ENCODE data around the gene LPA.
"Not testable (repeated sequence)": the region's sequence is repeated elsewhere in the genome, so short reads cannot be mapped to it uniquely, and the experiment has no call there.

LPA gene

DNA sequence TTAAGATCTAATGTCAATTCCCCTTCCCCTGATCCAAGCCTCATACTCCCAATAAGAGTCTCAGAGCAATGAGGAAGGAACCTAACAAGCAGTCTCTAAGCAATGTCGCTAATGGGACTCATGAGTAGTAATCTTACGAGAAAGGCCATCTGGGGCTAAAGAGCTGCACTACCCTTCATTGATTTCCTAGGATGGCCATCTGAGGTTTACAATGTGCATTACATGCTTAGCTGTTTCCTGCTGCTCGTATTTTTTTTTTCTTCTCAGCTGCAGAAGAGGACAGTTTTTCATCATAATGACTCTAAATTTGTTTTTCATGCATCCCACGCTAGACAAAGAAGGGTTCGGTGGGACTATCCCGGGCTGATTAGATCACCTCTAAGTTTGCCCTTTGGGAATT lies 119.3 kb downstream of the LPA start:
- Histone ChIP-seq H3K9ac (ENCODE audit: low read length) (no peak overlapping the region), H3K27me3 (ENCODE audit: control insufficient read depth, insufficient read depth, low read length) (peaks cover 19% of the 10 kb centered on the region), H3K4me3 (ENCODE audit: low read depth, low read length) (no peak overlapping the region), H3K4me1 (ENCODE audit: control insufficient read depth, insufficient read depth, low read length) (no peaks in the 10 kb centered on the region), H3K27ac (ENCODE audit: low read depth, low read length) (no peak overlapping the region), H3K9me3 (ENCODE audit: control insufficient read depth, insufficient read depth, low read depth, low read length) (peaks cover 4% of the 10 kb centered on the region; the same call in 1 of the 2 replicates), H3K36me3 (ENCODE audit: control insufficient read depth, insufficient read depth, low read length) (no peaks in the 10 kb centered on the region)

DNA sequence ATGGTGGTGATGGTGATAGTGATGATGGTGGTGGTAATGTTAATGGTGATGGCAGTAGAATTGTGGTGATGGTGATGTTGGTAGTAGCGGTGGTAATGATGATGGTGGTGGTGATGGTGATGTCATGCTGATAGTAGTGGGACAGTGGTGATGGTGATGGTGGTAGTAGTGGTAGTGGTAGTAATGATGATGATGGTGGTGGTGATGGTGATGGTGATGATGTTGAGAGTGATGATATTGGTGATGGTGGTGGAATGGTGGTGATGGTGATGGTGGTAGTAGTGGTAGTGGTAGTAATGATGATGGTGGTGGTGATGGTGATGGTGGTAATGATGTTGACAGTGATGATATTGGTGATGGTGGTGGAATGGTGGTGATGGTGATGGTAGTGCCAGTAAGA lies 128.8 kb downstream of the LPA start:
- Histone ChIP-seq H3K27ac (ENCODE audit: low read depth, low read length) (no peak overlapping the region), H3K36me3 (ENCODE audit: control insufficient read depth, insufficient read depth, low read length) (no peaks in the 10 kb centered on the region), H3K4me1 (ENCODE audit: control insufficient read depth, insufficient read depth, low read length) (no peaks in the 10 kb centered on the region), H3K9me3 (ENCODE audit: control insufficient read depth, insufficient read depth, low read depth, low read length) (no peaks in the 10 kb centered on the region), H3K27me3 (ENCODE audit: control insufficient read depth, insufficient read depth, low read length) (peaks cover 14% of the 10 kb centered on the region; the same call in 1 of the 2 replicates), H3K9ac (ENCODE audit: low read length) (no peak overlapping the region), H3K4me3 (ENCODE audit: low read depth, low read length) (no peak overlapping the region)

DNA sequence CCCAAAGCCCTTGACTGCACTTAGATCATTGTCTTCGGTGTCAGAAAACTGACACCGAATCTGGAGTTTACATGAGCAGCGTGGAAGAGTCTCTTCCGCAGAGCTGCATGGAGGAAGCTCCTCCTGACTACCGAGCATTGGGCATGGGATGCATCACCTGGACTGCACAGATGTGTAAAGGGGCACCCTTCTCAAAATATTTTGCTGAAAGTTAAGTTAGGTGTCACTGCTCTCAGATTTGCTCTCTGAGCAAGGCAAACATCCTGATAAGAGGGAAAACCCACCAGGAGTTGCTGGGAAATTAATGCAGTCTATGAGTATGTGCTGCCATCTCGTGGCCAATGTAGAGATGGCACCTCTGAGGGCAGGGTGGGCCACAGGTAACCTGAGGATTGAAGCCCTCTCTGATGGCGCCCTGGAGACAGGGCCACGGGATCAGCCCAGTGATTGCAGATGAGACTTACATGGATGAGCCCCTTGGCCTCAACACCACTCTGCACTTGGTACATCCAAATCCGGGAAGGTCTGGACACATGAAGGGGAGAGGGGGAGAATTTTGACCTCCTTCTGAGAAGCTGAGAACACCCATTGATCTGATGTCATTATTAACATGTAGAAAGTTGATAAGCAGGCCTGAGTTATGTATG lies 129.9 kb downstream of the LPA start:
- no peaks in the 10 kb centered on the region for H3K4me1 ChIP-seq (ENCODE audit: control insufficient read depth, insufficient read depth, low read length)
- H3K4me3 ChIP-seq (ENCODE audit: low read depth, low read length), result peak overlapping the region; percentile 43
- no peaks in the 10 kb centered on the region for H3K9me3 ChIP-seq (ENCODE audit: control insufficient read depth, insufficient read depth, low read depth, low read length)
- no peaks in the 10 kb centered on the region for H3K36me3 ChIP-seq (ENCODE audit: control insufficient read depth, insufficient read depth, low read length)
- H3K27me3 ChIP-seq (ENCODE audit: control insufficient read depth, insufficient read depth, low read length), result peaks cover 14% of the 10 kb centered on the region; the same call in 1 of the 2 replicates
- no peak overlapping the region for H3K9ac ChIP-seq (ENCODE audit: low read length)
- H3K27ac ChIP-seq (ENCODE audit: low read depth, low read length), result no peak overlapping the region

DNA sequence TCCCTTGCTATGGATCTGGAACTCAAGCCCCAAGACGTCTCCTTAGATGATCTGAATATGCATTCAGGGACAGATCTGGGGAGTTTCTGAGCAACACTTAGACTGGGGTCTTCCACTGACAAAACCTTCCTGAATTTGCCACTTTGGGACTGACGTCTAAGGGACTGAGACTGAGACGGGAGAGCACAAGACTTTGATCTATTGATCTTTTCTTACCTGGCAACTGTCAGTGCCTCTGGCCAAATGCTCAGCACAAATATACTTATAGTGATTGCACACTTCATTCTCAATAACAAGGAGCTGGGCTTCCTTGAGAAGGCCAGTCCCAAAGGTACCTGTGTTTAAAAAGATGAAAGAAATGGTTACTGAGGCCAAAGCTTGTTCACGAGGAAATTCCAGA lies 131.8 kb downstream of the LPA start:
- Histone ChIP-seq H3K27ac (ENCODE audit: low read depth, low read length) (no peak overlapping the region), H3K36me3 (ENCODE audit: control insufficient read depth, insufficient read depth, low read length) (no peaks in the 10 kb centered on the region), H3K4me1 (ENCODE audit: control insufficient read depth, insufficient read depth, low read length) (no peaks in the 10 kb centered on the region), H3K9ac (ENCODE audit: low read length) (no peak overlapping the region), H3K27me3 (ENCODE audit: control insufficient read depth, insufficient read depth, low read length) (peaks cover 8% of the 10 kb centered on the region; the same call in 1 of the 2 replicates), H3K4me3 (ENCODE audit: low read depth, low read length) (no peak overlapping the region), H3K9me3 (ENCODE audit: control insufficient read depth, insufficient read depth, low read depth, low read length) (no peaks in the 10 kb centered on the region)

DNA sequence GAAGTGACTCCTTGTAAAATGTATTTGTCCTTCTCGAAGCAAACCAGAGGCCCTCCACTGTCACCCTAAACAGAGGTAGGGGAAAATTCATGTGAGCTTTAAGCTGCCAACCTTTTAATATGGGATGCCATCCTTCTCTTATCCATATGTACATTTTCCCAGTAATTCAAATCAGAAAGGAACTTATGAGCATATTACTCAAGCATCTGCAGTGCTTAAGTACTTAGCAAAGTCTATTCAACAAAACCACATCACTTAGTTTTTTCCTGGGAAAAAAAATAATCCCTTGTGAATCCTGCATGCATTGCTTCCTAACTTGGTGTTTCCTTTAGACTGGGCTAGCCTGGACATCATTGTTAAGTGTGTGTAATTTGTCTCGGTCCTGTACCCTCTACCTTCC lies 132.2 kb downstream of the LPA start:
- Histone ChIP-seq H3K4me3 (ENCODE audit: low read depth, low read length) (no peak overlapping the region), H3K4me1 (ENCODE audit: control insufficient read depth, insufficient read depth, low read length) (no peaks in the 10 kb centered on the region), H3K9ac (ENCODE audit: low read length) (no peak overlapping the region), H3K36me3 (ENCODE audit: control insufficient read depth, insufficient read depth, low read length) (no peaks in the 10 kb centered on the region), H3K27ac (ENCODE audit: low read depth, low read length) (no peak overlapping the region), H3K9me3 (ENCODE audit: control insufficient read depth, insufficient read depth, low read depth, low read length) (no peaks in the 10 kb centered on the region), H3K27me3 (ENCODE audit: control insufficient read depth, insufficient read depth, low read length) (peaks cover 8% of the 10 kb centered on the region; the same call in 1 of the 2 replicates)

DNA sequence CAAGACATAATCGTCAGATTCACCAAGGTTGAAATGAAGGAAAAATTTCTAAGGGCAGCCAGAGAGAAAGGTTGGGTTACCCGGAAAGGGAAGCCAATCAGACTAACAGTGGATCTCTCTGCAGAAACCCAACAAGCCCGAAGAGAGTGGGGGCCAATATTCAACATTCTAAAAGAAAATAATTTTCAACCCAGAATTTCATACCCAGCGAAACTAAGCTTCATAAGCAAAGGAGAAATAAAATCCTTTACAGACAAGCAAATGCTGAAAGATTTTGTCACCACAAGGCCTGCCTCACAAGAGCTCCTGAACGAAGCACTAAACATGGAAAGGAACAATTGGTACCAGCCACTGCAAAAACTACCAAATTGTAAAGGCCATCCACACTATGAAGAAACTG lies 134.6 kb downstream of the LPA start:
- H3K4me3 ChIP-seq (ENCODE audit: low read depth, low read length); H3K36me3 ChIP-seq (ENCODE audit: control insufficient read depth, insufficient read depth, low read length); H3K27me3 ChIP-seq (ENCODE audit: control insufficient read depth, insufficient read depth, low read length); H3K9ac ChIP-seq (ENCODE audit: low read length); H3K27ac ChIP-seq (ENCODE audit: low read depth, low read length); H3K9me3 ChIP-seq (ENCODE audit: control insufficient read depth, insufficient read depth, low read depth, low read length); H3K4me1 ChIP-seq (ENCODE audit: control insufficient read depth, insufficient read depth, low read length): not testable (repeated sequence)

DNA sequence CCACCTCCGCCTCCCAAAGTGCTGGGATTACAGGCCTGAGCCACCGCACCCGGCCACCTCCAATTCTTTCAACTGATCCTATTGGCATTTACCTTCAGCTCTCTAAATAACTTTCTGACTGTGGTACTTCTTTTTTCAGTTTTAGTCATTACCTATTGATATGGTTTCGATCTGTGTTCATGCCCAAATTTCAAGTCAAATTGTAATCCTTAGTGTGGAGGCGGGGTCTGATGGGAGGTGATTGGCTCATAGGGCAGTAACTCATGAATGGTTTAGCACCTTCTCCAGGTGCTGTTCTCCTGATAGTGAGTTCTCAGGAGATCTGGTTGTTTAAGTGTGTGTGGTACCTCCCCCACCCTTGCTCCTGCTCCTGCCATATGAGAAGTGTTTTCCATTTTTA lies 140.9 kb downstream of the LPA start:
- Histone ChIP-seq H3K4me3 (ENCODE audit: low read depth, low read length) (no peak overlapping the region), H3K27me3 (ENCODE audit: control insufficient read depth, insufficient read depth, low read length) (0 out of 2 replicates have a peak, but pooled peaks cover 5% of the 10 kb centered on the region), H3K36me3 (ENCODE audit: control insufficient read depth, insufficient read depth, low read length) (no peaks in the 10 kb centered on the region), H3K9ac (ENCODE audit: low read length) (no peak overlapping the region), H3K4me1 (ENCODE audit: control insufficient read depth, insufficient read depth, low read length) (peaks cover 14% of the 10 kb centered on the region), H3K9me3 (ENCODE audit: control insufficient read depth, insufficient read depth, low read depth, low read length) (no peaks in the 10 kb centered on the region), H3K27ac (ENCODE audit: low read depth, low read length) (no peak overlapping the region)

DNA sequence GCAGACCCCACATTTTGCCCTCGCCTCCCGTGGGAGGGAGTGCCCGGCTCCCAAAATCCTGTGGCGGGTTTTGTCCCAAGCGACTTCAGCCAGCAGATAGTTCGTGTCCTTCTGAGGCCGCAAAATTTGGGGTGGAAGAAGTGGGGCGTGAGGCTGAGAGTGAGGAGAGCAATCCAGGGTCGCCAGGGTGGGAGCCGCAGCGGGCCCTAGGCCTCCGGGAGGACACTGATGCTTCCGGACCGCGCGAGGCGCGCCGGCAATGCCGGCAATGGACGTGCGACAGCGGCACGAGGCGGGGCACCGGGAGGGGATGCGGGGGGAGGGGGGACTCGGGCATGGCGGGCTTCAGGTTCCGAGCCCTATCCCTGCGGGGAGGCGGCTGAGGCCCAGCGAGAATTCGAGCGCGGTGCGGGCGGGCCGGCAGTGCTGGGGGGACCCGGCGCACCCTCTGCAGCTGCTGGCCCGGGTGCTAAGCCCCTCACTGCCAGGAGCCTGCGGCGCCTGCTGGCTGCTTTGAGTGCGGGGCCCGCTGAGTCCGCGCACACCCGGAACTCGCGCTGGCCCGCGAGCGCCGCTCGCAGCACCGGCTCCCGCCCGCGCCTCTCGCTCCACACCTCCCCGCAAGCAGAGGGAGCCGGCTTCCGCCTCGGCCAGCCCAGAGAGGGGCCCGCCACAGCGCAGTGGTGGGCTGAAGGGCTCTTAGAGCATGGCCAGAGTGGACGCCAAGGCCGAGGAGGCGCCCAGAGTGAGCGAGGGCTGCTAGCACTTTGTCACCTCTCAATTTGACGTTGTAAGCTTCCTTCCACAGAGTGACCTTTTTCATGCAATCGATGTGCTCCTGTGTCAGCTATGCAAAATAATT lies 143.8 kb downstream of the LPA start:
- no peaks in the 10 kb centered on the region for H3K9me3 ChIP-seq (ENCODE audit: control insufficient read depth, insufficient read depth, low read depth, low read length)
- peak overlapping the region; percentile 72 for H3K4me3 ChIP-seq (ENCODE audit: low read depth, low read length)

DNA sequence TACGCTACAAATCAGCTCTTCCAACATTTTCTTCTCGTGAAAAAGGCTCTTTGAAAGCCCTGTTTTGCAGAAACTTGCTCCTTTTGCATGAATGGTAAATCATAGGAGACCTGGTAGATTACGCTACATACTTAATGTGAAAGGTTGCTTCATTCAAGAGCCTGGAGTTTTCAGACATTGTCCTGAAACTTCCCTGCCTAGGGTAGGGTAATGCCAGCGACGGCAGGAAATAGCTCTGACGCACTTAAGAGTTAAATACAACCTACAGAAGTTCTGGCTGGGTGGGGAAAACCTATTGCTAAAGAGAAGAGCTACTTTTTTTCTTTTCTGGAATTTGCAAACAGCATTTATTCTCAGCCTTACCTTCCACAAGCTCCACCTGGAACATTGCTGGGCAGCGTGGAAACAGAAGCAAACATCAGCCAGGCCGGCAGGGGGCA lies 144.5 kb downstream of the LPA start:
- Histone ChIP-seq H3K27ac (ENCODE audit: low read depth, low read length) (no peak overlapping the region), H3K36me3 (ENCODE audit: control insufficient read depth, insufficient read depth, low read length) (no peaks in the 10 kb centered on the region), H3K4me1 (ENCODE audit: control insufficient read depth, insufficient read depth, low read length) (peaks cover 14% of the 10 kb centered on the region), H3K9ac (ENCODE audit: low read length) (peak overlapping the region; percentile 81), H3K9me3 (ENCODE audit: control insufficient read depth, insufficient read depth, low read depth, low read length) (no peaks in the 10 kb centered on the region), H3K27me3 (ENCODE audit: control insufficient read depth, insufficient read depth, low read length) (0 out of 2 replicates have a peak, but pooled peaks cover 5% of the 10 kb centered on the region), H3K4me3 (ENCODE audit: low read depth, low read length) (peak overlapping the region; percentile 72)

More for the DNA sequence above, 143.8 kb downstream of the LPA start:
- Histone ChIP-seq H3K4me1 (ENCODE audit: control insufficient read depth, insufficient read depth, low read length) (peaks cover 14% of the 10 kb centered on the region), H3K27ac (ENCODE audit: low read depth, low read length) (no peak overlapping the region), H3K9ac (ENCODE audit: low read length) (peak overlapping the region; percentile 81), H3K36me3 (ENCODE audit: control insufficient read depth, insufficient read depth, low read length) (no peaks in the 10 kb centered on the region), H3K27me3 (ENCODE audit: control insufficient read depth, insufficient read depth, low read length) (0 out of 2 replicates have a peak, but pooled peaks cover 5% of the 10 kb centered on the region)

DNA sequence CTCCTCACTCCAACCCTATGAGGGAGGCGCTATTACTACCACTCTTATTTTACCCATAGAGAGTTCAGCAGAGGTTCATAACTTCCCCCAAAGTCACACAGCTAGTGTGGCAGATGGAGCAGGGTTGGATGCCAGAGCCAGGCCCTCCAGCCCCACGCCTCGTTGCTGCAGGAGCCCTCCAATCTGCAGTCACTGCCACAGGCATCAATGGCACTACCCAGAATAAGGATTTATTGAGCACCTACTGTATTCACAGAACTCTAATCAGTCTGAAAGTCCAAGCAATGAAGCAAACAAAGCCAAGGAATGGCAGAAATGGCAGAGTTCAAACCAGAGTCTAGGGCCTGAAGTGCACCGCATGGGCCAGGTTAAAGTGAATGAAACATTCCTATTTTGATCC lies 144.9 kb downstream of the LPA start:
- Histone ChIP-seq H3K4me1 (ENCODE audit: control insufficient read depth, insufficient read depth, low read length) (peaks cover 14% of the 10 kb centered on the region), H3K9ac (ENCODE audit: low read length) (no peak overlapping the region), H3K36me3 (ENCODE audit: control insufficient read depth, insufficient read depth, low read length) (no peaks in the 10 kb centered on the region), H3K4me3 (ENCODE audit: low read depth, low read length) (no peak overlapping the region), H3K27ac (ENCODE audit: low read depth, low read length) (no peak overlapping the region), H3K27me3 (ENCODE audit: control insufficient read depth, insufficient read depth, low read length) (0 out of 2 replicates have a peak, but pooled peaks cover 5% of the 10 kb centered on the region), H3K9me3 (ENCODE audit: control insufficient read depth, insufficient read depth, low read depth, low read length) (no peaks in the 10 kb centered on the region)

DNA sequence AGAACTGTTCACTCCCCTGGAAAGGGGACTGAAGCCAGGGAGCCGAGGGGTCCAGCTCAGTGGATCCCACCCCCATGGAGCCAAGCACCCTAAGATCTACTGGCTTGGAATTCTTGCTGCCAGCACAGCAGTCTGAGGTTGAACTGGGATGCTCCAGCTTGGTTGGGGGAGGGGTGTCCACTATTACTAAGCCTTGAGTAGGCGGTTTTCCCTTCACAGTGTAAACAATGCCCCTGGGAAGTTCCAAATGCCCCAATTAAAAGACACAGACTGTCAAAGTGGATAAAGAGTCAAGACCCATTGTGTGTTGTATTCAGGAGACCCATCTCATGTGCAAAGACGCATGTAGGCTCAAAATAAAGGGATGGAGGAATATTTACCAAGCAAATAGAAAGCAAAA lies 150.2 kb downstream of the LPA start:
- Histone ChIP-seq H3K9ac (ENCODE audit: low read length) (no peak overlapping the region), H3K4me3 (ENCODE audit: low read depth, low read length) (no peak overlapping the region), H3K9me3 (ENCODE audit: control insufficient read depth, insufficient read depth, low read depth, low read length) (0 out of 2 replicates have a peak, but pooled peaks cover 3% of the 10 kb centered on the region), H3K27ac (ENCODE audit: low read depth, low read length) (no peak overlapping the region), H3K36me3 (ENCODE audit: control insufficient read depth, insufficient read depth, low read length) (no peaks in the 10 kb centered on the region), H3K27me3 (ENCODE audit: control insufficient read depth, insufficient read depth, low read length) (no peaks in the 10 kb centered on the region), H3K4me1 (ENCODE audit: control insufficient read depth, insufficient read depth, low read length) (no peaks in the 10 kb centered on the region)
